ENCODE results near the gene FBXW4. TPM values are rescaled to one million over a fixed set of nuclear protein-coding genes. Genes with fewer than 3 reads are reported as not detected.
A peak's percentile ranks its signal among the peaks of the same experiment; 100 is the strongest.

The FBXW4 gene
- total and polyA plus RNA-seq, 4 donors, result 65.2 to 99.9 (median 73.0) TPM

GRCh38 chr10:101658975-101659374, 36.0 kb downstream of the FBXW4 start:
- peaks cover 5 to 10% of the 10 kb centered on the region in 2 donors for H3K36me3 ChIP-seq (ENCODE audit: control insufficient read depth in 1 of 2, insufficient read depth in 2 of 2, low read length in 1 of 2)
- DNase-seq (no peak), ATAC-seq (ENCODE audit: low FRiP score) (no peak)
- no peaks in the 10 kb centered on the region for H3K4me1 ChIP-seq (ENCODE audit: control insufficient read depth in 1 of 2, insufficient read depth in 2 of 2, low read length in 2 of 2)
- no peak overlapping the region for H3K27ac ChIP-seq (ENCODE audit: low read depth in 1 of 2, low read length in 2 of 2)
- H3K27me3 ChIP-seq (ENCODE audit: control insufficient read depth in 1 of 2, insufficient read depth in 2 of 2, low read length in 1 of 2), result no peaks in the 10 kb centered on the region
- intact Hi-C loops (cut with DNase I), result no loop called here
- 60 to 81% methylated on average over 5 of the region's 5 CpGs for WGBS, 2 donors
- no peak overlapping the region for H3K4me3 ChIP-seq (ENCODE audit: low read length in 2 of 2)
- H3K9me3 ChIP-seq (ENCODE audit: control insufficient read depth, low read length), result no peaks in the 10 kb centered on the region

- H3K27me3 ChIP-seq (ENCODE audit: control insufficient read depth in 1 of 2, insufficient read depth in 2 of 2, low read length in 1 of 2), result no peaks in the 10 kb centered on the region
- intact Hi-C loops (cut with DNase I), result no loop called here
- no peak overlapping the region for H3K27ac ChIP-seq (ENCODE audit: low read depth in 1 of 2, low read length in 2 of 2)
- ATAC-seq (ENCODE audit: low FRiP score) (no peak), DNase-seq (no peak)
- no peaks in the 10 kb centered on the region for H3K4me1 ChIP-seq (ENCODE audit: control insufficient read depth in 1 of 2, insufficient read depth in 2 of 2, low read length in 2 of 2)
- H3K36me3 ChIP-seq (ENCODE audit: control insufficient read depth in 1 of 2, insufficient read depth in 2 of 2, low read length in 1 of 2), result peaks cover 5 to 10% of the 10 kb centered on the region in 2 donors
- no peaks in the 10 kb centered on the region for H3K9me3 ChIP-seq (ENCODE audit: control insufficient read depth, low read length)
- H3K4me3 ChIP-seq (ENCODE audit: low read length in 2 of 2), result no peak overlapping the region
- 94 to 95% methylated on average over 2 of the region's 2 CpGs for WGBS, 2 donors
These were observed 38.1 kb downstream of the FBXW4 start for GRCh38 chr10:101656890-101657289.

GRCh38 chr10:101655570-101655969, 39.4 kb downstream of the FBXW4 start:
- ATAC-seq (ENCODE audit: low FRiP score), result peak; percentile 54
- no peak for DNase-seq
- no peaks in the 10 kb centered on the region for H3K27me3 ChIP-seq (ENCODE audit: control insufficient read depth in 1 of 2, insufficient read depth in 2 of 2, low read length in 1 of 2)
- H3K9me3 ChIP-seq (ENCODE audit: control insufficient read depth, low read length), result no peaks in the 10 kb centered on the region
- no peaks in the 10 kb centered on the region for H3K4me1 ChIP-seq (ENCODE audit: control insufficient read depth in 1 of 2, insufficient read depth in 2 of 2, low read length in 2 of 2)
- 72 to 75% methylated on average over 6 of the region's 6 CpGs for WGBS, 2 donors
- intact Hi-C loops (cut with DNase I), result no loop called here
- H3K4me3 ChIP-seq (ENCODE audit: low read length in 2 of 2), result no peak overlapping the region
- H3K36me3 ChIP-seq (ENCODE audit: control insufficient read depth in 1 of 2, insufficient read depth in 2 of 2, low read length in 1 of 2), result peaks cover 5 to 10% of the 10 kb centered on the region in 2 donors
- no peak overlapping the region for H3K27ac ChIP-seq (ENCODE audit: low read depth in 1 of 2, low read length in 2 of 2)

GRCh38 chr10:101653536-101653935, 41.4 kb downstream of the FBXW4 start:
- ATAC-seq (ENCODE audit: low FRiP score) (no peak), DNase-seq (no peak)
- H3K27me3 ChIP-seq (ENCODE audit: control insufficient read depth in 1 of 2, insufficient read depth in 2 of 2, low read length in 1 of 2), result no peaks in the 10 kb centered on the region
- no peak overlapping the region for H3K27ac ChIP-seq (ENCODE audit: low read depth in 1 of 2, low read length in 2 of 2)
- H3K4me1 ChIP-seq (ENCODE audit: control insufficient read depth in 1 of 2, insufficient read depth in 2 of 2, low read length in 2 of 2), result no peaks in the 10 kb centered on the region
- WGBS, 2 donors, result 93% methylated on average over 8 of the region's 8 CpGs
- peaks cover 0 to 6% of the 10 kb centered on the region in 2 donors for H3K36me3 ChIP-seq (ENCODE audit: control insufficient read depth in 1 of 2, insufficient read depth in 2 of 2, low read length in 1 of 2)
- H3K9me3 ChIP-seq (ENCODE audit: control insufficient read depth, low read length), result no peaks in the 10 kb centered on the region
- no peak overlapping the region for H3K4me3 ChIP-seq (ENCODE audit: low read length in 2 of 2)
- intact Hi-C loops (cut with DNase I), result no loop called here

GRCh38 chr10:101651336-101651735, 43.6 kb downstream of the FBXW4 start:
- DNase-seq, result no peak
- WGBS, 2 donors, result 88 to 90% methylated on average over 5 of the region's 5 CpGs
- H3K27me3 ChIP-seq (ENCODE audit: control insufficient read depth in 1 of 2, insufficient read depth in 2 of 2, low read length in 1 of 2), result no peaks in the 10 kb centered on the region
- peaks cover 0 to 4% of the 10 kb centered on the region in 2 donors for H3K36me3 ChIP-seq (ENCODE audit: control insufficient read depth in 1 of 2, insufficient read depth in 2 of 2, low read length in 1 of 2)
- no peak overlapping the region for H3K4me3 ChIP-seq (ENCODE audit: low read length in 2 of 2)
- H3K4me1 ChIP-seq (ENCODE audit: control insufficient read depth in 1 of 2, insufficient read depth in 2 of 2, low read length in 2 of 2), result no peaks in the 10 kb centered on the region
- H3K9me3 ChIP-seq (ENCODE audit: control insufficient read depth, low read length), result no peaks in the 10 kb centered on the region
- no peak for ATAC-seq (ENCODE audit: low FRiP score)
- intact Hi-C loops (cut with DNase I), result no loop called here
- H3K27ac ChIP-seq (ENCODE audit: low read depth in 1 of 2, low read length in 2 of 2), result no peak overlapping the region

- WGBS, 2 donors, result 89% methylated on average over 15 of the region's 15 CpGs
- DNase-seq, result no peak
- Histone ChIP-seq H3K36me3 (ENCODE audit: control insufficient read depth in 1 of 2, insufficient read depth in 2 of 2, low read length in 1 of 2) (peaks cover 0 to 4% of the 10 kb centered on the region in 2 donors), H3K9me3 (ENCODE audit: control insufficient read depth, low read length) (no peaks in the 10 kb centered on the region), H3K27ac (ENCODE audit: low read depth in 1 of 2, low read length in 2 of 2) (no peak overlapping the region), H3K27me3 (ENCODE audit: control insufficient read depth in 1 of 2, insufficient read depth in 2 of 2, low read length in 1 of 2) (no peaks in the 10 kb centered on the region), H3K4me3 (ENCODE audit: low read length in 2 of 2) (no peak overlapping the region), H3K4me1 (ENCODE audit: control insufficient read depth in 1 of 2, insufficient read depth in 2 of 2, low read length in 2 of 2) (no peaks in the 10 kb centered on the region)
- intact Hi-C loops (cut with DNase I), result no loop called here
- ATAC-seq (ENCODE audit: low FRiP score), result no peak
These were observed 44.1 kb downstream of the FBXW4 start for GRCh38 chr10:101650863-101651262.

- H3K27me3 ChIP-seq (ENCODE audit: control insufficient read depth in 1 of 2, insufficient read depth in 2 of 2, low read length in 1 of 2), result no peaks in the 10 kb centered on the region
- H3K4me3 ChIP-seq (ENCODE audit: low read length in 2 of 2), result no peak overlapping the region
- WGBS, 2 donors, result 62 to 73% methylated on average over 5 of the region's 5 CpGs
- H3K36me3 ChIP-seq (ENCODE audit: control insufficient read depth in 1 of 2, insufficient read depth in 2 of 2, low read length in 1 of 2), result no peaks in the 10 kb centered on the region
- H3K4me1 ChIP-seq (ENCODE audit: control insufficient read depth in 1 of 2, insufficient read depth in 2 of 2, low read length in 2 of 2), result no peaks in the 10 kb centered on the region
- DNase-seq (no peak), ATAC-seq (ENCODE audit: low FRiP score) (no peak)
- H3K9me3 ChIP-seq (ENCODE audit: control insufficient read depth, low read length), result no peaks in the 10 kb centered on the region
- H3K27ac ChIP-seq (ENCODE audit: low read depth in 1 of 2, low read length in 2 of 2), result no peak overlapping the region
- intact Hi-C loops (cut with DNase I), result no loop called here
These were observed 45.4 kb downstream of the FBXW4 start for GRCh38 chr10:101649525-101650085.

GRCh38 chr10:101647255-101647654, 47.7 kb downstream of the FBXW4 start:
- 77 to 78% methylated on average over 2 of the region's 2 CpGs for WGBS, 2 donors
- H3K9me3 ChIP-seq (ENCODE audit: control insufficient read depth, low read length), result no peaks in the 10 kb centered on the region
- peaks cover 0 to 3% of the 10 kb centered on the region in 2 donors for H3K36me3 ChIP-seq (ENCODE audit: control insufficient read depth in 1 of 2, insufficient read depth in 2 of 2, low read length in 1 of 2)
- intact Hi-C loops (cut with DNase I), result no loop called here
- H3K4me3 ChIP-seq (ENCODE audit: low read length in 2 of 2), result no peak overlapping the region
- H3K4me1 ChIP-seq (ENCODE audit: control insufficient read depth in 1 of 2, insufficient read depth in 2 of 2, low read length in 2 of 2), result no peaks in the 10 kb centered on the region
- DNase-seq (no peak), ATAC-seq (ENCODE audit: low FRiP score) (no peak)
- H3K27me3 ChIP-seq (ENCODE audit: control insufficient read depth in 1 of 2, insufficient read depth in 2 of 2, low read length in 1 of 2), result no peaks in the 10 kb centered on the region
- no peak overlapping the region for H3K27ac ChIP-seq (ENCODE audit: low read depth in 1 of 2, low read length in 2 of 2)

- Histone ChIP-seq H3K9me3 (ENCODE audit: control insufficient read depth, low read length) (no peaks in the 10 kb centered on the region), H3K4me3 (ENCODE audit: low read length in 2 of 2) (no peak overlapping the region), H3K27me3 (ENCODE audit: control insufficient read depth in 1 of 2, insufficient read depth in 2 of 2, low read length in 1 of 2) (no peaks in the 10 kb centered on the region), H3K36me3 (ENCODE audit: control insufficient read depth in 1 of 2, insufficient read depth in 2 of 2, low read length in 1 of 2) (peaks cover 0 to 3% of the 10 kb centered on the region in 2 donors), H3K27ac (ENCODE audit: low read depth in 1 of 2, low read length in 2 of 2) (no peak overlapping the region), H3K4me1 (ENCODE audit: control insufficient read depth in 1 of 2, insufficient read depth in 2 of 2, low read length in 2 of 2) (no peaks in the 10 kb centered on the region)
- DNase-seq, result peak; percentile 76 to 89
- 3 to 11% methylated on average over 6 of the region's 6 CpGs for WGBS, 2 donors
- peak; percentile 70 for ATAC-seq (ENCODE audit: low FRiP score)
- intact Hi-C loops (cut with DNase I), result no loop called here
These were observed 48.6 kb downstream of the FBXW4 start for GRCh38 chr10:101646364-101646763.
